Activated naive CD4-positive, alpha-beta T cell treated with anti-CD3 and anti-CD28 coated beads for 36 hours (primary cell): ENCODE data around the gene MTCL1. TPM values are rescaled to one million over a fixed set of nuclear protein-coding genes. Genes with fewer than 3 reads are reported as not detected.

Experiments used
- CTCF ChIA-PET: fragments of 350-600 bp; sonication (Branson Sonifier 250); formaldehyde crosslinking; loops from one replicate; lab custom pipeline; 2021; ENCODE audit warnings: antibody characterized with exemption; lab: Charles Lee
- DNase-seq: peaks from one replicate; pipeline ENCODE4 v3.0.0-alpha.2; 2020
- H3K27ac Mint-ChIP-seq: one replicate; pipeline ENCODE4 v1.8.0; 2021; ENCODE audit warnings: mild to moderate bottlenecking, mixed read lengths
- H3K27me3 Mint-ChIP-seq: one replicate; pipeline ENCODE4 v1.8.0; 2021; ENCODE audit warnings: low read depth, mixed read lengths
- H3K36me3 Mint-ChIP-seq: one replicate; pipeline ENCODE4 v1.8.0; 2021; ENCODE audit warnings: low read depth, mixed read lengths
- H3K4me1 Mint-ChIP-seq: one replicate; pipeline ENCODE4 v1.8.0; 2021; ENCODE audit warnings: low read depth, mixed read lengths
- H3K4me3 Mint-ChIP-seq: one replicate; pipeline ENCODE4 v1.8.0; 2021; ENCODE audit warnings: mild to moderate bottlenecking, moderate library complexity, mixed read lengths
- H3K9me3 Mint-ChIP-seq: one replicate; pipeline ENCODE4 v1.8.0; 2021; ENCODE audit warnings: mixed read lengths
- intact Hi-C: fragments of 100-400 bp; cut with micrococcal nuclease; formaldehyde crosslinking; loops from one replicate; pipeline ENCODE4 v1.15.1; 2023
- total RNA-seq, 2 experiments: library from RNA; stranded (reverse); gene quantifications; one replicate each; pipeline ENCODE4 v1.2.3, GENCODE V29; 2021

Gene MTCL1
- total RNA-seq, 2 experiments from 2014 or later = 0.15 to 0.31 TPM

GRCh38 chr18:8794156-8794933 is 89.0 kb downstream of the MTCL1 start:
- Mint-ChIP-seq H3K9me3 (no peaks in the 10 kb centered on the region), H3K4me1 (peaks cover 6% of the 10 kb centered on the region), H3K27ac (no peak overlapping the region), H3K4me3 (no peak overlapping the region), H3K36me3 (no peaks in the 10 kb centered on the region), H3K27me3 (no peaks in the 10 kb centered on the region)
- CTCF ChIA-PET = interaction anchor here (1.4 kb wide), 1 partner anchor 193 kb away, joined by 3 read pairs; no protein-coding TSS in a partner anchor
- intact Hi-C loops = no loop called here
- no peak for DNase-seq

DNA sequence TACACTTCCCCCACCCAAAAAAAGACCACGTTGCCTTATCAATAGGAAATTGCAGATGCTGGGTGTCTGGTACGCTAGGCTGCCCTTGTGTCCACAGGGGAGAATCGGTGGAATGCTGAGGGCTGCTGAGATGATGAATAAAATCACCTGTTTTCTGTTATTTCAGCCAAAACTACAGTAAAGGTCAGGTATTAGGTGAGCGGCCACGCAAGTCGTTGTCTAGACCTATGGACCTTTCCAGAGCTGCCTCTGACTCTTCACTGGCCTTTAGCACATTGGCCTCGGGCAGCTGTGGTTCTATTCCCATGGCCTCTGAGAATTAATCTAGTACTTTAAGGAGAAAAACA is 89.6 kb downstream of the MTCL1 start:
- DNase-seq = no peak
- Mint-ChIP-seq H3K4me3 (no peak overlapping the region), H3K9me3 (no peaks in the 10 kb centered on the region), H3K36me3 (no peaks in the 10 kb centered on the region), H3K27ac (no peak overlapping the region), H3K4me1 (peaks cover 6% of the 10 kb centered on the region), H3K27me3 (no peaks in the 10 kb centered on the region)
- CTCF ChIA-PET = interaction anchor here (1.4 kb wide), 1 partner anchor 193 kb away, joined by 3 read pairs; no protein-coding TSS in a partner anchor
- intact Hi-C loops = no loop called here

DNA sequence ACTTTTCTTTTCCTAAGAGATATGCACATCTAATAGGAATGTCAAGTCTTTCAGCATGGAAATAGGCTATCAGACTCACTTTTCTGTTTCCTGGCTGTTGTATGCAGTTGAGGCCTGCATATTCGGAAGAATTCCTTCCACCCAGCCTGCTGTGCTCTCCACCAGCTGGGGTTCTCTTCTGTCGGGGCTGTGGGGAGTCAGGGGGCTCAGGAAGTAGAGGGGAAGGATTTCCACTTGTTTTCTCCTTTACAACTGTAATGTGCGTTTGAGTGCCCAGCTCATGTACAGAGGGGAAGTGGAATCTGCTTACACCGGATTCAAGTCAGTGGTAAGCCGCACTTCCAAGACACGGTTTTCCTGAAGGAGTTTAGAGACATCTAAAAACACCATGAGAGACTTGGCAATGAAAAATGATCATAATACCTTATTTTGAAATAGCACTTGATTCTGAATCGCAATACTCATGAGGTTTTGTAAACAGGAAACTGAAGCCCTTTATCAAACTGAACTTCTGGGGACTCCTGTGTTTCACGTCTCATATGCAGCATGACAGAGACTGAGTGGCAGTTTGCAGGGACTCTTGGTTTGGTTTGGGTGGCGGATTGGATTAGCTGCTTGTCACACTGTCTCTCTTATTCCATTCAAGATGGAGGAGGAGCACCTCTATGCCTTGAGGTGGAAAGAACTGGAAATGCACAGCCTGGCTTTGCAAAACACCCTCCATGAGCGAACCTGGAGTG is 90.4 kb downstream of the MTCL1 start:
- CTCF ChIA-PET = interaction anchor here (1.4 kb wide), 1 partner anchor 192 kb away, joined by 3 read pairs; no protein-coding TSS in a partner anchor
- no peak overlapping the region for H3K4me3 Mint-ChIP-seq
- no peak overlapping the region for H3K27ac Mint-ChIP-seq

GRCh38 chr18:8797206-8797605 is 91.8 kb downstream of the MTCL1 start:
- Mint-ChIP-seq H3K4me3 (no peak overlapping the region), H3K9me3 (no peaks in the 10 kb centered on the region), H3K36me3 (no peaks in the 10 kb centered on the region), H3K4me1 (peaks cover 6% of the 10 kb centered on the region), H3K27ac (no peak overlapping the region), H3K27me3 (no peaks in the 10 kb centered on the region)
- CTCF ChIA-PET = no interaction called here
- no peak for DNase-seq
- intact Hi-C loops = no loop called here

More for the DNA sequence above, 90.4 kb downstream of the MTCL1 start:
- H3K9me3 Mint-ChIP-seq = no peaks in the 10 kb centered on the region
- no peaks in the 10 kb centered on the region for H3K27me3 Mint-ChIP-seq
- DNase-seq = no peak
- intact Hi-C loops = no loop called here
- no peaks in the 10 kb centered on the region for H3K36me3 Mint-ChIP-seq
- peaks cover 6% of the 10 kb centered on the region for H3K4me1 Mint-ChIP-seq

DNA sequence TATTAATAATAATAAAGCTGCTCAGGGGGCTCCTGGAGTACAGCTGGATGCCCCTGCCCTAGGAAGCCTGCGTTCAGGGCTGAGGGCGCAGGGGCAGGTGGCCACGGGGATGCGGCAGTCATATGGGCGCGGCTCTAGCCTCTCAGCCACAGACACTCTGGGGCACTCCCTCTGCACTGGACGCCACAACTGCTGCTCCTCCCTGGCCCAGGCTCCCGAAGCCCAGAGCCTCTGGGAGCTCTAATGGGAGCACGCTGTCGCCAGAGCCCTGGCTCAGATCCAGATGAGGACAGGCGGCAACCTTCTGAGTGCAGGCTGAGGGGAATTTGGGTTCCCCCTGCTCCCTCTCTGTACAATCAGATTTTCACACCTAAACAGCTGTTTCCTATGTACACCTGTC is 93.6 kb downstream of the MTCL1 start:
- H3K4me3 Mint-ChIP-seq = no peak overlapping the region
- CTCF ChIA-PET = no interaction called here

DNA sequence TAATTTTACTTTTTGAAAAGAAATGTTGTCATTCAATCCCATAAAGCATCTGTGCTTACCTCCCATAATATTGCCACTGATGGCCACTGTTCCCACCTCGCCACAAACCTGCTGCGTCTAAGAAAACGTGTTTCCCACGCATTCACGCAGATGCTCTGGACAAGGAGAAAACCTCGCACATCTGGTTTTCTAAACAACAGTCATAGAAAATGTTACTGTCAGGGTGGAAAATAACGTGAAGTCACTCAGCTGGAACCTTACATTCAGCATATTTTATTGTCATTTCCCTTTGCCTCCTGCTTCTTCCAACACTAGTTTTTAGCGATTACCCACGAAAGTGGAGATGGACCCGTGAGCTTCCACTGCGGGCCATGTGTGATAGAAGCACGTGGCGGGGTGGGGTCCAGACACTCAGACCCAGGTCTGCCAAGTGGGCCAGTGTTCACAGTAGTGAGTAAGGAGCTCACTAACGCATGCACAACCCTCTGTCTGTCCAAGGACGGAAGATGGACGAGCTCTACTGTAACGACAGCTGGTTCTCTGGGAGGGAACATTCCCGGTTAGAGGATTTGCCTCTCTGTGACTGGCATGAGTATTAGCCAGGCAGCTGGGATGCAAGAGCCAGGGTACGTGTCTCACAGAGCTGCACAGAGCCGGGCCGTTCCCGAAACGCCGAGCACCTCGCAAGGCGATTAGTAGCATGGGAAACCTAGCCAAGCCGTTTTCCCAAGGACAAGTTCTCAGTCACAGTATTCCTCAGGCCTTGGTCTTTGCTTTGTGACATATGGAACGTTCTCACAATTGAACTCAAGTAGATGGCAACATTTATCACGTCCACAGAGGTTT is 94.5 kb downstream of the MTCL1 start:
- no peaks in the 10 kb centered on the region for H3K36me3 Mint-ChIP-seq
- CTCF ChIA-PET = interaction anchor here (0.7 kb wide), 1 partner anchor 1693 kb away, joined by 3 read pairs; no protein-coding TSS in a partner anchor

More for the DNA sequence above, 93.6 kb downstream of the MTCL1 start:
- no peaks in the 10 kb centered on the region for H3K36me3 Mint-ChIP-seq
- H3K27me3 Mint-ChIP-seq = no peaks in the 10 kb centered on the region
- peaks cover 6% of the 10 kb centered on the region for H3K4me1 Mint-ChIP-seq
- no peak for DNase-seq
- H3K9me3 Mint-ChIP-seq = no peaks in the 10 kb centered on the region
- H3K27ac Mint-ChIP-seq = no peak overlapping the region
- intact Hi-C loops = no loop called here

GRCh38 chr18:8800445-8800844 is 95.1 kb downstream of the MTCL1 start:
- no peak overlapping the region for H3K4me3 Mint-ChIP-seq
- H3K27me3 Mint-ChIP-seq = no peaks in the 10 kb centered on the region

More for the DNA sequence above, 94.5 kb downstream of the MTCL1 start:
- intact Hi-C loops = no loop called here
- Mint-ChIP-seq H3K4me3 (no peak overlapping the region), H3K9me3 (no peaks in the 10 kb centered on the region), H3K4me1 (peaks cover 6% of the 10 kb centered on the region), H3K27ac (no peak overlapping the region), H3K27me3 (no peaks in the 10 kb centered on the region)
- DNase-seq = no peak

GRCh38 chr18:8800876-8801262 is 95.5 kb downstream of the MTCL1 start:
- no peaks in the 10 kb centered on the region for H3K27me3 Mint-ChIP-seq
- no peak overlapping the region for H3K27ac Mint-ChIP-seq
- intact Hi-C loops = no loop called here
- no peaks in the 10 kb centered on the region for H3K9me3 Mint-ChIP-seq
- H3K4me3 Mint-ChIP-seq = no peak overlapping the region
- no peaks in the 10 kb centered on the region for H3K36me3 Mint-ChIP-seq
- DNase-seq = no peak
- CTCF ChIA-PET = interaction anchor here (0.7 kb wide), 1 partner anchor 1691 kb away, joined by 3 read pairs; no protein-coding TSS in a partner anchor
- peaks cover 4% of the 10 kb centered on the region for H3K4me1 Mint-ChIP-seq

More at GRCh38 chr18:8800445-8800844, 95.1 kb downstream of the MTCL1 start:
- DNase-seq = no peak
- no peak overlapping the region for H3K27ac Mint-ChIP-seq
- CTCF ChIA-PET = interaction anchor here (0.7 kb wide), 1 partner anchor 1692 kb away, joined by 3 read pairs; no protein-coding TSS in a partner anchor
- intact Hi-C loops = no loop called here
- H3K4me1 Mint-ChIP-seq = peaks cover 6% of the 10 kb centered on the region
- H3K36me3 Mint-ChIP-seq = no peaks in the 10 kb centered on the region
- H3K9me3 Mint-ChIP-seq = no peaks in the 10 kb centered on the region

- CTCF ChIA-PET = interaction anchor here (1.6 kb wide), 1 partner anchor 186 kb away, joined by 3 read pairs; no protein-coding TSS in a partner anchor
- no peak for DNase-seq
- no peaks in the 10 kb centered on the region for H3K4me1 Mint-ChIP-seq
- no peak overlapping the region for H3K4me3 Mint-ChIP-seq
- no peaks in the 10 kb centered on the region for H3K27me3 Mint-ChIP-seq
- no peaks in the 10 kb centered on the region for H3K36me3 Mint-ChIP-seq
- H3K27ac Mint-ChIP-seq = no peak overlapping the region
- no peaks in the 10 kb centered on the region for H3K9me3 Mint-ChIP-seq
- intact Hi-C loops = no loop called here
Observed at GRCh38 chr18:8801263-8801901, 96.0 kb downstream of the MTCL1 start.

DNA sequence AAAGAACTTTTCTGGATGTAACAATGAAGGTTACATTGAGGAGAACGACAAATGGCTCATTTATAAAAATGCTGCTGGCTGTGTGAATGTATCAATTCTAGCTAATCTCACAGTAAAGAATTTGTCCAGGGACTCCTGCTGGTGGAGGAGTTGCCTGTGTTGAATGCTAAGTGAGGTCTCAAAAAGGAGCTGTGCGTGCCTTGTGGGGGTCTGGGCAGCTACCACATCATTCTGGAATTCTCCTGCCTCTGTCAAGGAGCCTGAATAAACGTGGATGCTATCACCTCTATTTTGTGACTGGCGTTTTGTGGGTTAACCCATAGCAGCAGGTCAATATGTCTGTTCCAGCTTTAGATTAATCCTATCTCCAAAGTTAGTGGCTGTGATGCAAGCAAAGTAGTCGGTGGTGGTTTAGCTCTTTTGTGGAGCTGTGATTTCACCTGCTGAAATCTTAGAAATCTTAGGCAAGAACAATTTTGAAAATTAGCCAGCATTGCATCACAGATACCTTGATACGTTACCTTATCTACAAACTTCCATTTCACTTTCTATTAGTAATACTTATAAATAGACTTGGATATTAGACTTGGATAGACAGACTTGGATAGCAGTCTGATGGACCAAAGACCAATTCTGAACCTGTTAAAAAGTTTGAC is 96.8 kb downstream of the MTCL1 start:
- H3K27me3 Mint-ChIP-seq = no peaks in the 10 kb centered on the region
- H3K27ac Mint-ChIP-seq = no peak overlapping the region
- H3K4me1 Mint-ChIP-seq = peaks cover 3% of the 10 kb centered on the region
- no peaks in the 10 kb centered on the region for H3K36me3 Mint-ChIP-seq
- no peak for DNase-seq
- H3K4me3 Mint-ChIP-seq = no peak overlapping the region
- CTCF ChIA-PET = interaction anchor here (1.6 kb wide), 1 partner anchor 186 kb away, joined by 3 read pairs; no protein-coding TSS in a partner anchor
- intact Hi-C loops = no loop called here
- no peaks in the 10 kb centered on the region for H3K9me3 Mint-ChIP-seq
